ENCODE results near the gene ABHD17B.

- no peak for TF ChIP-seq CTCF (conservative IDR thresholded peaks at IDR 0.05; ENCODE audit: low read length)
- no peak for TF ChIP-seq EZH2phosphoT487 (IDR thresholded peaks at IDR 0.05; ENCODE audit: borderline replicate concordance, low read depth, low read length)
Observed at GRCh38 chr9:71885467-71885866, 25.5 kb downstream of the ABHD17B start.

Data from OCI-LY7 (cell line).